ENCODE measurements around the gene BIN1.
A peak's percentile ranks its signal among the peaks of the same experiment; 100 is the strongest.

BIN1 gene

DNA sequence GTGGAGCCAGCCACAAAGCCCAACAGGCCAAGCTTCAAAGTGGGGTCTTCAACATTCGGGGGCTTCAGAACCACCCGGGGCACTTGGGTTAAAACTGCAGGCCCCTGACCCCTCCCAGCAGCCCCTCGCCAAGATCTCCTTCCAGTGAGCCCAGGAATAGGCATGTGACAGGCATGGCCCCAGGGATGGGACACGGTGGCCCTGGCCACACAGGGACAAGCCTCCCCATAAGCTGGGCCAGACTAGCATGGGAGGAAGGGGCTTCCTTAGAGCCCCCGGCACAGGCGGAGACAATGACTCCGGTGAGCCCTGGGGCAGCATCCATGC, 52.4 kb downstream of the BIN1 start:
- Histone ChIP-seq H2BK15ac (ENCODE audit: low read depth, poor library complexity, severe bottlenecking) (no peak overlapping the region), H2BK120ac (ENCODE audit: low read depth, low read length) (no peak overlapping the region), H3K4me3 (ENCODE audit: insufficient read depth in 1 of 2, low read depth in 1 of 2, low read length in 2 of 2) (no peak overlapping the region), H3K18ac (ENCODE audit: low read depth in 1 of 2, low read length in 2 of 2) (no peak overlapping the region), H2AK5ac (ENCODE audit: low read length, severe bottlenecking) (no peak overlapping the region), H3K27me3 (ENCODE audit: control insufficient read depth in 1 of 2, insufficient read depth in 1 of 2, low read length in 2 of 2) (no peaks in the 10 kb centered on the region), H3K36me3 (ENCODE audit: control insufficient read depth in 1 of 2, insufficient read depth in 2 of 2, low read depth in 1 of 2, low read length in 2 of 2) (peaks cover 66 to 98% of the 10 kb centered on the region in 2 experiments), H3K9me3 (ENCODE audit: control insufficient read depth, low read length) (no peaks in the 10 kb centered on the region), H2AFZ (ENCODE audit: low read depth, low read length) (no peak overlapping the region), H3K9ac (ENCODE audit: low read length) (no peak overlapping the region), H2BK5ac (ENCODE audit: low read depth, low read length, poor library complexity, severe bottlenecking) (no peak overlapping the region), H3K14ac (ENCODE audit: low read length in 2 of 2) (no peak overlapping the region), H2BK12ac (ENCODE audit: low read length in 2 of 2) (no peak overlapping the region), H3K4me2 (ENCODE audit: low read length, poor library complexity, severe bottlenecking) (no peak overlapping the region), H4K91ac (ENCODE audit: low read length) (no peak overlapping the region), H3K4ac (ENCODE audit: low read depth in 1 of 2, low read length in 2 of 2) (no peak overlapping the region), H4K8ac (ENCODE audit: low read length) (no peak overlapping the region), H3K79me1 (replicated peaks; ENCODE audit: low read length, poor library complexity, severe bottlenecking) (peaks cover 21% of the 10 kb centered on the region), H3K4me1 (ENCODE audit: control insufficient read depth, insufficient read depth, low read depth, low read length) (peaks cover 16% of the 10 kb centered on the region), H3K27ac (ENCODE audit: low read length, poor library complexity, severe bottlenecking) (no peak overlapping the region), H3K23ac (ENCODE audit: low read length in 2 of 2) (no peak overlapping the region)
- 98% methylated on average over 7 of the region's 7 CpGs for WGBS
- no peak for DNase-seq

DNA sequence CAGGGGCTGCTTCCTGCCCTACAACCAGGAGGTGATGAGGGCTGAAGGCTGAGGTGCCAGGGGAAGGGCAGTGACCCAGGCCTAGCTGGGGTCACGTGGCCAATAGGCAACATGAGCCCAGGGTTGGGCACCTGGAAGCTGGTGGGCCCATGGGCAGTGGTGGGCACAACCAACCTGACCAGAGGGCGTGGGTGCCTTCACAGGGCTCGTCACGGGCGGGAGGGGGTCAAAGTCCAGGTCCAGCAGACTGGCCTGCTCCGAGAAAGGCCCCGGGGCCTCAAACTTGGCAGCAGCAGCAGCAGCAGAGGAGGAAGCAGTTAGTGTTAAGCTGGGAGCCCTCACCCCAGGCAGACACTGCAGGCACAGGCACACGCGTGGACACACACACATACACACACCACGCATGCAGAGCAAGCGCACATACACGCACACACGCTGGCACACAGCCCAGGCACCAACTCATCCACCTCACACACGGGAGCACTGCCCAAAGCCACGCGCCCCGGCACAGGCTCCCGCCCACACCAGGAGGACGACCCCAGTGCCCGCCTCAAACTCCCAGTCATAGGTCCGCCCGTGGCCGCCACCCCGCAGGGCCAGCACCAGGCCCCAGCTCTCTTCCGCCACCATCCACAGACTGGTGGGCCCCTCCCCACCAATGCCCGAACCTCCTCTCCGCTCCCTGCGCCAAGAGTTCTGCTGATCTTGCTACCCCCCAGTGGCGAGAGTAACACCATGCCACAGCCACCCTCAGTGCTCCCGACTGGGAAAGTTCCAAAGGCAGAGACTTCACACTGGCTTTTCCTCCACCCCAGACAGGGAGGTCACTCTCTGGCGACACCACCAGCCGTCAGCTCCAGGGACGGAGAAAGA, 53.0 kb downstream of the BIN1 start:
- Histone ChIP-seq H3K36me3 (ENCODE audit: control insufficient read depth in 1 of 2, insufficient read depth in 2 of 2, low read depth in 1 of 2, low read length in 2 of 2) (peaks cover 66 to 98% of the 10 kb centered on the region in 2 experiments), H2AFZ (ENCODE audit: low read depth, low read length) (no peak overlapping the region), H3K4me3 (ENCODE audit: insufficient read depth in 1 of 2, low read depth in 1 of 2, low read length in 2 of 2) (no peak overlapping the region), H3K27me3 (ENCODE audit: control insufficient read depth in 1 of 2, insufficient read depth in 1 of 2, low read length in 2 of 2) (no peaks in the 10 kb centered on the region), H3K4me1 (ENCODE audit: control insufficient read depth, insufficient read depth, low read depth, low read length) (peaks cover 16% of the 10 kb centered on the region), H4K91ac (ENCODE audit: low read length) (peak overlapping the region; percentile 0), H3K9ac (ENCODE audit: low read length) (no peak overlapping the region), H3K23ac (ENCODE audit: low read length in 2 of 2) (no peak overlapping the region), H3K27ac (ENCODE audit: low read length, poor library complexity, severe bottlenecking) (no peak overlapping the region), H2BK120ac (ENCODE audit: low read depth, low read length) (no peak overlapping the region), H3K14ac (ENCODE audit: low read length in 2 of 2) (no peak overlapping the region), H2AK5ac (ENCODE audit: low read length, severe bottlenecking) (no peak overlapping the region), H2BK15ac (ENCODE audit: low read depth, poor library complexity, severe bottlenecking) (no peak overlapping the region), H3K4me2 (ENCODE audit: low read length, poor library complexity, severe bottlenecking) (no peak overlapping the region), H3K79me1 (replicated peaks; ENCODE audit: low read length, poor library complexity, severe bottlenecking) (peaks cover 16% of the 10 kb centered on the region), H4K8ac (ENCODE audit: low read length) (no peak overlapping the region), H3K4ac (ENCODE audit: low read depth in 1 of 2, low read length in 2 of 2) (no peak overlapping the region), H3K18ac (ENCODE audit: low read depth in 1 of 2, low read length in 2 of 2) (no peak overlapping the region), H2BK5ac (ENCODE audit: low read depth, low read length, poor library complexity, severe bottlenecking) (no peak overlapping the region), H3K9me3 (ENCODE audit: control insufficient read depth, low read length) (no peaks in the 10 kb centered on the region), H2BK12ac (ENCODE audit: low read length in 2 of 2) (no peak overlapping the region)
- 93% methylated on average over 29 of the region's 33 CpGs for WGBS
- DNase-seq, result no peak

- Histone ChIP-seq H3K4me1 (ENCODE audit: control insufficient read depth, insufficient read depth, low read depth, low read length) (peaks cover 16% of the 10 kb centered on the region), H3K9me3 (ENCODE audit: control insufficient read depth, low read length) (no peaks in the 10 kb centered on the region), H4K8ac (ENCODE audit: low read length) (no peak overlapping the region), H3K27me3 (ENCODE audit: control insufficient read depth in 1 of 2, insufficient read depth in 1 of 2, low read length in 2 of 2) (no peaks in the 10 kb centered on the region), H3K14ac (ENCODE audit: low read length in 2 of 2) (peak overlapping the region in 1 of 2 experiments; percentile 39), H3K4me3 (ENCODE audit: insufficient read depth in 1 of 2, low read depth in 1 of 2, low read length in 2 of 2) (no peak overlapping the region), H2BK5ac (ENCODE audit: low read depth, low read length, poor library complexity, severe bottlenecking) (no peak overlapping the region), H2BK120ac (ENCODE audit: low read depth, low read length) (no peak overlapping the region), H2BK12ac (ENCODE audit: low read length in 2 of 2) (no peak overlapping the region), H3K4ac (ENCODE audit: low read depth in 1 of 2, low read length in 2 of 2) (no peak overlapping the region), H2AFZ (ENCODE audit: low read depth, low read length) (no peak overlapping the region), H3K36me3 (ENCODE audit: control insufficient read depth in 1 of 2, insufficient read depth in 2 of 2, low read depth in 1 of 2, low read length in 2 of 2) (peaks cover 70 to 98% of the 10 kb centered on the region in 2 experiments), H3K18ac (ENCODE audit: low read depth in 1 of 2, low read length in 2 of 2) (no peak overlapping the region), H3K4me2 (ENCODE audit: low read length, poor library complexity, severe bottlenecking) (no peak overlapping the region), H2AK5ac (ENCODE audit: low read length, severe bottlenecking) (no peak overlapping the region), H3K9ac (ENCODE audit: low read length) (no peak overlapping the region), H3K27ac (ENCODE audit: low read length, poor library complexity, severe bottlenecking) (no peak overlapping the region), H4K91ac (ENCODE audit: low read length) (no peak overlapping the region), H2BK15ac (ENCODE audit: low read depth, poor library complexity, severe bottlenecking) (no peak overlapping the region), H3K79me1 (replicated peaks; ENCODE audit: low read length, poor library complexity, severe bottlenecking) (peaks cover 13% of the 10 kb centered on the region), H3K23ac (ENCODE audit: low read length in 2 of 2) (no peak overlapping the region)
- 95% methylated on average over 19 of the region's 19 CpGs for WGBS
- DNase-seq, result no peak
These were observed 53.9 kb downstream of the BIN1 start for GRCh38 chr2:127052771-127053691.

All from mesenchymal stem cell (in vitro differentiated cells and primary cell).